HG03432 (cell line): ENCODE data around the gene LENG1.

Source experiments
- ATAC-seq: cut with Tn5 transposase; IDR thresholded peaks from one replicate; pipeline ENCODE4 v1.9.1; 2021; ENCODE audit warnings: mild to moderate bottlenecking, moderate library complexity; ENCODE audit not compliant: unreplicated experiment

Gene LENG1

GRCh38 chr19:54165222-54165621, 5.7 kb upstream of the LENG1 start:
- no peak for ATAC-seq

GRCh38 chr19:54164369-54165068, 5.0 kb upstream of the LENG1 start:
- no peak for ATAC-seq

- ATAC-seq, result no peak
These were observed 3.4 kb upstream of the LENG1 start for GRCh38 chr19:54162884-54163283.

- no peak for ATAC-seq
These were observed 2.8 kb upstream of the LENG1 start for GRCh38 chr19:54162241-54162805.

GRCh38 chr19:54160854-54161253, 1.3 kb upstream of the LENG1 start:
- no peak for ATAC-seq

GRCh38 chr19:54160182-54160811, 776 bp upstream of the LENG1 start:
- peak; percentile 3 for ATAC-seq

- ATAC-seq, result no peak
These were observed 639 bp downstream of the LENG1 start for GRCh38 chr19:54158812-54159351.

GRCh38 chr19:54156953-54157352, 2.6 kb downstream of the LENG1 start:
- ATAC-seq, result no peak

GRCh38 chr19:54156490-54156889, 3.0 kb downstream of the LENG1 start:
- no peak for ATAC-seq

GRCh38 chr19:54155694-54156093, 3.8 kb downstream of the LENG1 start:
- no peak for ATAC-seq

- no peak for ATAC-seq
These were observed 4.7 kb downstream of the LENG1 start for GRCh38 chr19:54154603-54155345.

- no peak for ATAC-seq
These were observed 5.7 kb downstream of the LENG1 start for GRCh38 chr19:54153731-54154326.

- ATAC-seq, result no peak
These were observed 6.5 kb downstream of the LENG1 start for GRCh38 chr19:54152878-54153524.

- ATAC-seq, result no peak
These were observed 7.3 kb downstream of the LENG1 start for GRCh38 chr19:54152267-54152666.

- ATAC-seq, result no peak
These were observed 8.0 kb downstream of the LENG1 start for GRCh38 chr19:54151362-54152035.

GRCh38 chr19:54149021-54149812, 10.3 kb downstream of the LENG1 start:
- ATAC-seq, result no peak

GRCh38 chr19:54148158-54148557, 11.4 kb downstream of the LENG1 start:
- ATAC-seq, result no peak

- ATAC-seq, result no peak
These were observed 11.8 kb downstream of the LENG1 start for GRCh38 chr19:54147676-54148075.

- ATAC-seq, result no peak
These were observed 13.9 kb downstream of the LENG1 start for GRCh38 chr19:54145541-54146158.
